Psoas muscle (tissue), 8 donors: ENCODE measurements around the gene DUSP18. TPM values are rescaled to one million over a fixed set of nuclear protein-coding genes. Genes with fewer than 3 reads are reported as not detected.
"Not testable (repeated sequence)": the region's sequence is repeated elsewhere in the genome, so short reads cannot be mapped to it uniquely, and the experiment has no call there.

Source experiments
- ATAC-seq, 4 donors: fragments of 200-7000 bp; cut with Tn5 transposase; one replicate each; pipeline ENCODE4 v1.9.1; 2020; ENCODE audit warnings: moderate library complexity in 3 of 4, mild to moderate bottlenecking in 2 of 4
- DNase-seq, 2 donors: peaks; one replicate each; pipeline ENCODE4 v3.0.0-alpha.2; 2020
- H3K27ac ChIP-seq: fragments of 200-600 bp; one replicate; pipeline ENCODE4 v1.8.0; 2022
- H3K27me3 ChIP-seq, 3 donors: fragments of 200-600 bp in 1 of 3; one replicate each; pipeline versions ENCODE4 v1.6.1 to v1.8.0; 2013 to 2022; ENCODE audit warnings: low read length in 2 of 3, mild to moderate bottlenecking in 2 of 3, moderate library complexity in 1 of 3; ENCODE audit not compliant: insufficient read depth in 3 of 3
- H3K36me3 ChIP-seq, 2 donors: fragments of 200-600 bp in 1 of 2; one replicate each; pipeline versions ENCODE4 v1.6.1 to v1.8.0; 2013 to 2022; ENCODE audit warnings: low read depth in 1 of 2, mild to moderate bottlenecking in 1 of 2, moderate library complexity in 1 of 2; ENCODE audit not compliant: insufficient read depth in 1 of 2
- H3K4me1 ChIP-seq: fragments of 200-600 bp; one replicate; pipeline ENCODE4 v1.8.0; 2022
- H3K4me3 ChIP-seq: fragments of 200-600 bp; one replicate; pipeline ENCODE4 v1.8.0; 2022; ENCODE audit warnings: mild to moderate bottlenecking
- H3K9me3 ChIP-seq: fragments of 200-600 bp; one replicate; pipeline ENCODE4 v1.8.0; 2022
- WGBS, 3 donors: extraction: QIAGEN DNeasy Blood & Tissue Kit; methylation state at CpG; one replicate each; pipeline versions ENCODE4 v1.1.6 to v1.1.7; 2013; 5-methylcytosine and 5-hydroxymethylcytosine counted together
- intact Hi-C, 2 donors: fragments of 100-400 bp; cut with DNase I; formaldehyde crosslinking; loops; one replicate each; pipeline versions ENCODE4 v1.11.0 to v1.14.2; 2022
- polyA plus RNA-seq, 3 donors: library from polyadenylated mRNA; stranded (reverse); fragments of 200-250 nt; gene quantifications; one replicate each; pipeline ENCODE4 v1.2.3, GENCODE V29; 2013
- total RNA-seq, 4 donors: library from RNA; stranded (reverse); fragmentation: NEBNext Ultra II Directional in 2 of 4; extraction: Animal tissue kit (Norgen Biotek cat#: 25700) in 2 of 4; gene quantifications; one replicate each; pipeline versions ENCODE4 v1.2.1 to v1.2.4, GENCODE V29; 2021 to 2023
- TF ChIP-seq, protein P1 (sequence below): fragments of 200-600 bp; IDR thresholded peaks from one replicate; pipeline ENCODE4 v1.8.0; 2022; ENCODE audit warnings: antibody characterized with exemption
- donor health status: healthy with polysubstance abuse.
- donor health status: DM: no; HTN: no; CAD: no; lungs with moderate emphysema.
- donor health status: Bipolar disorder and iron deficiency.
- donor health status: healthy.
- donor health status: DM: yes; HTN: yes; CAD: no.
- donor health status: DM: no; HTN: no; CAD: no.
- donor health status: DM: no; HTN: no; CAD: no.
- donor health status: DM: yes; HTN: yes; CAD: no.

Gene DUSP18
- total and polyA plus RNA-seq, 7 donors, result 0.65 to 3.8 (median 1.3) TPM

- peak; percentile 96 to 97 for DNase-seq
- TF ChIP-seq, protein P1, sequence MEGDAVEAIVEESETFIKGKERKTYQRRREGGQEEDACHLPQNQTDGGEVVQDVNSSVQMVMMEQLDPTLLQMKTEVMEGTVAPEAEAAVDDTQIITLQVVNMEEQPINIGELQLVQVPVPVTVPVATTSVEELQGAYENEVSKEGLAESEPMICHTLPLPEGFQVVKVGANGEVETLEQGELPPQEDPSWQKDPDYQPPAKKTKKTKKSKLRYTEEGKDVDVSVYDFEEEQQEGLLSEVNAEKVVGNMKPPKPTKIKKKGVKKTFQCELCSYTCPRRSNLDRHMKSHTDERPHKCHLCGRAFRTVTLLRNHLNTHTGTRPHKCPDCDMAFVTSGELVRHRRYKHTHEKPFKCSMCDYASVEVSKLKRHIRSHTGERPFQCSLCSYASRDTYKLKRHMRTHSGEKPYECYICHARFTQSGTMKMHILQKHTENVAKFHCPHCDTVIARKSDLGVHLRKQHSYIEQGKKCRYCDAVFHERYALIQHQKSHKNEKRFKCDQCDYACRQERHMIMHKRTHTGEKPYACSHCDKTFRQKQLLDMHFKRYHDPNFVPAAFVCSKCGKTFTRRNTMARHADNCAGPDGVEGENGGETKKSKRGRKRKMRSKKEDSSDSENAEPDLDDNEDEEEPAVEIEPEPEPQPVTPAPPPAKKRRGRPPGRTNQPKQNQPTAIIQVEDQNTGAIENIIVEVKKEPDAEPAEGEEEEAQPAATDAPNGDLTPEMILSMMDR, result peak; percentile 5
- intact Hi-C loops, result loop anchor here (5.0 kb wide), 2 partner anchors 62 to 287 kb away; no protein-coding TSS in a partner anchor
- Histone ChIP-seq H3K4me3 (peak within 1 kb of the TSS; percentile 87), H3K9me3 (no peaks in the 10 kb centered on the region), H3K27ac (peak within 1 kb of the TSS; percentile 85), H3K4me1 (peaks cover 26% of the 10 kb centered on the region), H3K36me3 (no peaks in the 10 kb centered on the region), H3K27me3 (no peaks in the 10 kb centered on the region)
- peak; percentile 90 to 91 (median 91) for ATAC-seq
- 1 to 2% (median 2%) methylated on average over 53 to 75 of the region's 75 CpGs for WGBS, 3 donors
Observed at GRCh38 chr22:30635273-30636225, 32.1 kb downstream of the DUSP18 start, which contains the start of gene SLC35E4. SLC35E4 (plus strand) TSS chr22:30635781; CDS start chr22:30636451, 670 bp downstream.

- TF ChIP-seq, protein P1, result peak; percentile 97
- intact Hi-C loops, result loop anchor here (1.0 to 5.0 kb wide), 6 partner anchors 33 to 288 kb away; partner anchors contain the start of gene DUSP18 (in 1 of the 2)
- Histone ChIP-seq H3K36me3 (no peaks in the 10 kb centered on the region), H3K9me3 (no peaks in the 10 kb centered on the region), H3K4me3 (peak overlapping the region; percentile 87), H3K4me1 (peaks cover 17% of the 10 kb centered on the region), H3K27me3 (no peaks in the 10 kb centered on the region), H3K27ac (peak overlapping the region; percentile 85)
- ATAC-seq (peak; percentile 74 to 84 (median 78)), DNase-seq (peak; percentile 89 to 95)
- WGBS, 3 donors, result 11 to 12% (median 11%) methylated on average over 29 of the region's 29 CpGs
Observed at GRCh38 chr22:30634471-30635233, 33.0 kb downstream of the DUSP18 start.

- DNase-seq, H3K9me3 ChIP-seq, H3K4me1 ChIP-seq, H3K4me3 ChIP-seq, ATAC-seq, H3K36me3 ChIP-seq, H3K27me3 ChIP-seq, H3K27ac ChIP-seq: not testable (repeated sequence)
- 89 to 94% (median 91%) methylated on average over 17 to 18 of the region's 31 CpGs for WGBS, 3 donors
- intact Hi-C loops, result loop anchor here in 1 of 2 donors (5.0 kb wide), 2 partner anchors 36 to 286 kb away; partner anchors contain the start of gene DUSP18
Observed at GRCh38 chr22:30631469-30631868, 36.2 kb downstream of the DUSP18 start.

GRCh38 chr22:30628491-30628890 is 39.2 kb downstream of the DUSP18 start:
- Histone ChIP-seq H3K4me1 (no peaks in the 10 kb centered on the region), H3K27me3 (no peaks in the 10 kb centered on the region), H3K9me3 (no peaks in the 10 kb centered on the region), H3K36me3 (no peaks in the 10 kb centered on the region), H3K4me3 (no peak overlapping the region), H3K27ac (no peak overlapping the region)
- TF ChIP-seq, protein P1, result no peak
- DNase-seq (no peak), ATAC-seq (no peak)
- WGBS, 3 donors, result 68 to 71% (median 69%) methylated on average over 4 of the region's 4 CpGs
- intact Hi-C loops, result no loop called here
